Endothelial cell (in vitro differentiated cells): Measurements from ENCODE around the gene KCNQ1. TPM values are rescaled to one million over a fixed set of nuclear protein-coding genes. Genes with fewer than 3 reads are reported as not detected.

Source experiments
- DNase-seq: peaks from one replicate; pipeline ENCODE4 v3.0.0; 2021; ENCODE audit warnings: low spot score
- H3K27ac Mint-ChIP-seq: one replicate; pipeline ENCODE4 v1.8.0; 2021; ENCODE audit warnings: mixed read lengths, inconsistent platforms; ENCODE audit not compliant: unreplicated experiment
- H3K27me3 Mint-ChIP-seq: one replicate; pipeline ENCODE4 v1.8.0; 2021; ENCODE audit warnings: mild to moderate bottlenecking, moderate library complexity, mixed read lengths, inconsistent platforms; ENCODE audit not compliant: unreplicated experiment
- H3K36me3 Mint-ChIP-seq: one replicate; pipeline ENCODE4 v1.8.0; 2021; ENCODE audit warnings: mild to moderate bottlenecking, low read depth, mixed read lengths, inconsistent platforms; ENCODE audit not compliant: unreplicated experiment
- H3K4me1 Mint-ChIP-seq: one replicate; pipeline ENCODE4 v1.8.0; 2021; ENCODE audit warnings: mild to moderate bottlenecking, mixed read lengths, inconsistent platforms; ENCODE audit not compliant: unreplicated experiment
- H3K4me3 Mint-ChIP-seq: one replicate; pipeline ENCODE4 v1.8.0; 2021; ENCODE audit warnings: mild to moderate bottlenecking, mixed read lengths, inconsistent platforms; ENCODE audit not compliant: unreplicated experiment
- H3K9me3 Mint-ChIP-seq: one replicate; pipeline ENCODE4 v1.8.0; 2021; ENCODE audit warnings: mixed read lengths, inconsistent platforms; ENCODE audit not compliant: unreplicated experiment
- total RNA-seq: library from RNA; stranded (reverse); fragmentation: NEBNext Ultra II Directional; extraction: Animal tissue kit (Norgen Biotek cat#: 25700); gene quantifications from one replicate; pipeline ENCODE4 v1.2.1, GENCODE V29; 2021; ENCODE audit not compliant: unreplicated experiment
- TF ChIP-seq, protein P1 (sequence below): fragments of 200-600 bp; sonication (generic); IDR thresholded peaks from one replicate; pipeline ENCODE4 v1.5.0; 2021; ENCODE audit warnings: antibody characterized with exemption; ENCODE audit not compliant: unreplicated experiment

Gene KCNQ1
- total RNA-seq, 1 donor from 2014 or later, result 35.3 TPM

DNA sequence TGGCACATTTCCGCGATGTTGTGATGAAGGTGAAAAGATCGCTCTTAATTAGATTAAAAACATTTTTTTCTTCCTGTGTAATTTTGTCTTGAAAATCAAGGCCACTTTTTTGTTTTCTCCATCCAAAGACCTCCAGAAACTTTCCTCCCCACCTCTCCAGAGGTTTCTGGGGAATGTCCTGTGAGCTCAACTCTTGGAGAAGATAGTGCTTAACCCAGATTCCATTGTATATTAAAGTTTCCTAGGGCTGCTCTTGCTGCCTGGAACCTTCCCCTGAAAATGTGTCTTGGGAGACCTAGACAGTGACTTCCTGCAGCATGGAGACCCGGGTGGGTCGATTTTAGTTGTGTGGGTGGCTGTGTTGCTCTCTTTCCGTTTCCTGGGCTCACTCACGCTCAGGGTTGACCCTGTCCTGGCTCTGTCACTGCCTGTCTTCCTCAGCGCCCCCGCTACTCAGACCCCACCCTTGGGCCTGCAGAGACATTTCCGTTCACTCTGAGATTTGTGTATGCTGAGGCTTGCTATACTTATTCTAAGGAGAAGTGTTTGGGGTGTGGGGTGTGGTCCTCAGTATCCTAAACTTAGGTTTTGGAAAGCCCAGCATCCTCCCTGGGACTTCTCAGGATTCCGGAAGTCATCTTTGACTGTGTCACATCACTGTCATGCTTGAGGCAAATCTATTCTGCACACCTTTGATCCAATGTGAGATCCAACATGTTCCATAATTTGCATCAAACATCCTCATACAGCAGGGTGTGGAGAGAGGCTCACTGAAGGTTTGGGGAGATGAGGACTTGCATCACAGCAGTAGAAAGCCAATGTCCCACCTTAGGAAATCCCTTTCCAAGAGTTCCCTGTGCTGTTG is 207.8 kb downstream of the KCNQ1 start:
- Mint-ChIP-seq H3K4me3 (peak overlapping the region; percentile 19), H3K27ac (no peak overlapping the region), H3K4me1 (peaks cover 4% of the 10 kb centered on the region), H3K9me3 (peaks cover 17% of the 10 kb centered on the region), H3K36me3 (peaks cover 33% of the 10 kb centered on the region), H3K27me3 (peaks cover 7% of the 10 kb centered on the region)
- TF ChIP-seq, protein P1, sequence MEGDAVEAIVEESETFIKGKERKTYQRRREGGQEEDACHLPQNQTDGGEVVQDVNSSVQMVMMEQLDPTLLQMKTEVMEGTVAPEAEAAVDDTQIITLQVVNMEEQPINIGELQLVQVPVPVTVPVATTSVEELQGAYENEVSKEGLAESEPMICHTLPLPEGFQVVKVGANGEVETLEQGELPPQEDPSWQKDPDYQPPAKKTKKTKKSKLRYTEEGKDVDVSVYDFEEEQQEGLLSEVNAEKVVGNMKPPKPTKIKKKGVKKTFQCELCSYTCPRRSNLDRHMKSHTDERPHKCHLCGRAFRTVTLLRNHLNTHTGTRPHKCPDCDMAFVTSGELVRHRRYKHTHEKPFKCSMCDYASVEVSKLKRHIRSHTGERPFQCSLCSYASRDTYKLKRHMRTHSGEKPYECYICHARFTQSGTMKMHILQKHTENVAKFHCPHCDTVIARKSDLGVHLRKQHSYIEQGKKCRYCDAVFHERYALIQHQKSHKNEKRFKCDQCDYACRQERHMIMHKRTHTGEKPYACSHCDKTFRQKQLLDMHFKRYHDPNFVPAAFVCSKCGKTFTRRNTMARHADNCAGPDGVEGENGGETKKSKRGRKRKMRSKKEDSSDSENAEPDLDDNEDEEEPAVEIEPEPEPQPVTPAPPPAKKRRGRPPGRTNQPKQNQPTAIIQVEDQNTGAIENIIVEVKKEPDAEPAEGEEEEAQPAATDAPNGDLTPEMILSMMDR, result no peak
- DNase-seq, result no peak

DNA sequence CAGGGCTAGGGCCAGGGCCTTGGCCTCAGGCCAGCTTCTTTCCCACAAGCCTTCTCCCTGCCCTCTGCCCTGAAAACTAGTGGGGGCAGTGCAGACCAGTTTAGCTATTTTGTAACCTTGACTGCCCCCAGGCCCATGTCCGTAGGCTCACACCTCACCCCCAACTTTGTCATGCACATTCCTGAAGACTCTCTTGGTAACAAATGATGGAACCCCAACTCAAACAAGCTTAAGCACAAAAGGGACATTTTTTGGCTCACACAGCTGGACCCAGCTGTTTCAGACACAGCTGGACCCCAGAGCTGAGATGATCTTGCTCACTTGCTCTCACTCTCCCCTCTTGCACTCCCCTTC is 208.4 kb downstream of the KCNQ1 start:
- no peak overlapping the region for H3K4me3 Mint-ChIP-seq
- no peak for DNase-seq
- no peak overlapping the region for H3K27ac Mint-ChIP-seq
- peaks cover 33% of the 10 kb centered on the region for H3K36me3 Mint-ChIP-seq
- peaks cover 4% of the 10 kb centered on the region for H3K4me1 Mint-ChIP-seq
- TF ChIP-seq, protein P1, result no peak
- peaks cover 7% of the 10 kb centered on the region for H3K27me3 Mint-ChIP-seq
- H3K9me3 Mint-ChIP-seq, result peaks cover 17% of the 10 kb centered on the region

GRCh38 chr11:2653930-2654739 is 209.3 kb downstream of the KCNQ1 start:
- H3K27me3 Mint-ChIP-seq, result peaks cover 7% of the 10 kb centered on the region
- TF ChIP-seq, protein P1, result no peak
- DNase-seq, result no peak
- H3K27ac Mint-ChIP-seq, result no peak overlapping the region
- H3K36me3 Mint-ChIP-seq, result peaks cover 33% of the 10 kb centered on the region
- peaks cover 17% of the 10 kb centered on the region for H3K9me3 Mint-ChIP-seq
- peaks cover 4% of the 10 kb centered on the region for H3K4me1 Mint-ChIP-seq
- H3K4me3 Mint-ChIP-seq, result no peak overlapping the region

DNA sequence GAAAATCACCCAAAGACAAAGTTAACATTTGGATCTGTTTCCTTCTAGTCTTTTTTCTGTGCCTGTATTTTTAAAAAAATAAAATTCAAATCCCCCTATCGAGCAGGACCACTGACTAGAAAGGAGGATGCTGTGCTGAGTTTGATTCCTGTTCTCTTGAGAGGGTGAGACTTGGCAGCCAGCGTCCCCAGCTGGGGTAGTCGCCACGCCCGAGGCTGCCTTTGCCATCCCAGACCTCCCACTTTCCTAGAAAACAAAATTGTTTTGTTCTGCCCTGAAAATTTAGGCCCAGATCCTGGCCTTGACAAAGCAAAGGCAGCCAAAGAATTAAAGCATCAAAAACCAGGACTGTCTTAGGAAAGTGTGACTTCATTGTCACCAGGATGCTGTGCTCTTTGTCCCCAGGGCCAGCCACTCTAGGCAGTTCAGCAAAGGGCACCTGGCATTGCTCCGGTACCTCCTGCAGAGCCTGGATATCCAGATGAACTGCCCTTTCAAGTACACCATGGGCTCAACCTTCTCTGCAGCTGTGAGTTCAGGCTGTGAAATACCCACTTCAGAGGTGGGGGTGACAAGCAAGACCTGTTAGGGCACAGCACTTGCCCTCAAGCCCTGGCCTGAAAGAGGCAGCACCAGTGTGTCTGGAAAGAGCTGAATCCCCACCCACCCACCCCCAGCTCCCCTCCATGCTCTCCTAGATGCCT is 210.4 kb downstream of the KCNQ1 start:
- TF ChIP-seq, protein P1, result no peak
- no peak overlapping the region for H3K4me3 Mint-ChIP-seq
- H3K9me3 Mint-ChIP-seq, result peaks cover 9% of the 10 kb centered on the region
- peaks cover 7% of the 10 kb centered on the region for H3K27me3 Mint-ChIP-seq
- no peak for DNase-seq
- peaks cover 4% of the 10 kb centered on the region for H3K4me1 Mint-ChIP-seq
- peaks cover 28% of the 10 kb centered on the region for H3K36me3 Mint-ChIP-seq
- H3K27ac Mint-ChIP-seq, result no peak overlapping the region
